ENCODE results near the gene SHBG.

The SHBG gene

GRCh38 chr17:7650509-7651096 is 20.7 kb downstream of the SHBG start, which contains the start of gene ATP1B2:
TSS of gene ATP1B2 (plus strand) at chr17:7650926. CDS start at chr17:7651519, 593 bp downstream.
- TF ChIP-seq CTCF (IDR thresholded peaks at IDR 0.05; ENCODE audit: insufficient read depth, low read depth, low read length, missing control alignments) = no peak
- peak within 1 kb of the TSS; percentile 19 for H3K4me3 ChIP-seq (ENCODE audit: low read length)
- peak; percentile 56 for DNase-seq (ENCODE audit: low read depth)

GRCh38 chr17:7651097-7651664 is 21.2 kb downstream of the SHBG start:
- no peak for TF ChIP-seq CTCF (IDR thresholded peaks at IDR 0.05; ENCODE audit: insufficient read depth, low read depth, low read length, missing control alignments)
- H3K4me3 ChIP-seq (ENCODE audit: low read length) = peak overlapping the region; percentile 19
- DNase-seq (ENCODE audit: low read depth) = no peak

- DNase-seq (ENCODE audit: low read depth) = no peak
- no peak overlapping the region for H3K4me3 ChIP-seq (ENCODE audit: low read length)
- no peak for TF ChIP-seq CTCF (IDR thresholded peaks at IDR 0.05; ENCODE audit: insufficient read depth, low read depth, low read length, missing control alignments)
Measured at GRCh38 chr17:7651665-7652387, 21.9 kb downstream of the SHBG start.

GRCh38 chr17:7652388-7653356 is 22.7 kb downstream of the SHBG start:
- no peak for TF ChIP-seq CTCF (IDR thresholded peaks at IDR 0.05; ENCODE audit: insufficient read depth, low read depth, low read length, missing control alignments)
- no peak overlapping the region for H3K4me3 ChIP-seq (ENCODE audit: low read length)
- no peak for DNase-seq (ENCODE audit: low read depth)

- H3K4me3 ChIP-seq (ENCODE audit: low read length) = no peak overlapping the region
- TF ChIP-seq CTCF (IDR thresholded peaks at IDR 0.05; ENCODE audit: insufficient read depth, low read depth, low read length, missing control alignments) = no peak
- no peak for DNase-seq (ENCODE audit: low read depth)
Measured at GRCh38 chr17:7654832-7655540, 25.1 kb downstream of the SHBG start.

GRCh38 chr17:7655541-7655840 is 25.6 kb downstream of the SHBG start:
- DNase-seq (ENCODE audit: low read depth) = no peak
- no peak for TF ChIP-seq CTCF (IDR thresholded peaks at IDR 0.05; ENCODE audit: insufficient read depth, low read depth, low read length, missing control alignments)
- H3K4me3 ChIP-seq (ENCODE audit: low read length) = no peak overlapping the region

Measured in epithelial cell of esophagus (primary cell).